Type B pancreatic cell (in vitro differentiated cells): ENCODE measurements around the gene RASGRF2. TPM values are rescaled to one million over a fixed set of nuclear protein-coding genes. Genes with fewer than 3 reads are reported as not detected.

Source experiments
- DNase-seq: peaks from one replicate; pipeline ENCODE4 v3.0.0; 2021; ENCODE audit warnings: mixed read lengths; ENCODE audit not compliant: unreplicated experiment; ENCODE audit errors: extremely low spot score
- H3K27ac Mint-ChIP-seq: 2 replicates; pipeline ENCODE4 v1.8.0; 2021; ENCODE audit warnings: mild to moderate bottlenecking, mixed read lengths
- H3K27me3 Mint-ChIP-seq: 2 replicates; pipeline ENCODE4 v1.8.0; 2021; ENCODE audit warnings: mixed read lengths
- H3K36me3 Mint-ChIP-seq: 2 replicates; pipeline ENCODE4 v1.8.0; 2021; ENCODE audit warnings: mixed read lengths
- H3K4me1 Mint-ChIP-seq: one replicate; pipeline ENCODE4 v1.8.0; 2021; ENCODE audit warnings: mixed read lengths; ENCODE audit not compliant: unreplicated experiment
- H3K4me3 Mint-ChIP-seq: 2 replicates; pipeline ENCODE4 v1.8.0; 2021; ENCODE audit warnings: mild to moderate bottlenecking, mixed read lengths
- H3K9me3 Mint-ChIP-seq: 2 replicates; pipeline ENCODE4 v1.8.0; 2021; ENCODE audit warnings: mixed read lengths
- CTCF ChIP-seq: fragments of 200-600 bp; sonication (generic); conservative IDR thresholded peaks from 2 replicates; pipeline ENCODE4 v1.5.0; 2021; ENCODE audit warnings: antibody characterized with exemption, mild to moderate bottlenecking
- total RNA-seq: library from RNA; stranded (reverse); gene quantifications from 2 replicates; pipeline ENCODE4 v1.2.1, GENCODE V29; 2021; ENCODE audit warnings: low replicate concordance

Gene RASGRF2
- total RNA-seq, 1 donor from 2014 or later, result 2.1 TPM

- H3K9me3 Mint-ChIP-seq, result no peaks in the 10 kb centered on the region
- no peaks in the 10 kb centered on the region for H3K36me3 Mint-ChIP-seq
- no peaks in the 10 kb centered on the region for H3K27me3 Mint-ChIP-seq
- no peak for TF ChIP-seq CTCF
- DNase-seq, result no peak
- H3K4me1 Mint-ChIP-seq, result peaks cover 26% of the 10 kb centered on the region
- H3K27ac Mint-ChIP-seq, result no peak overlapping the region
- H3K4me3 Mint-ChIP-seq, result no peak overlapping the region
Observed at GRCh38 chr5:81145329-81145935, 185.3 kb downstream of the RASGRF2 start.

GRCh38 chr5:81146031-81146430, 185.9 kb downstream of the RASGRF2 start:
- H3K27ac Mint-ChIP-seq, result no peak overlapping the region
- no peaks in the 10 kb centered on the region for H3K36me3 Mint-ChIP-seq
- H3K9me3 Mint-ChIP-seq, result no peaks in the 10 kb centered on the region
- DNase-seq, result no peak
- peaks cover 21% of the 10 kb centered on the region for H3K4me1 Mint-ChIP-seq
- no peaks in the 10 kb centered on the region for H3K27me3 Mint-ChIP-seq
- no peak for TF ChIP-seq CTCF
- H3K4me3 Mint-ChIP-seq, result no peak overlapping the region

GRCh38 chr5:81147011-81147885, 187.1 kb downstream of the RASGRF2 start:
- Mint-ChIP-seq H3K36me3 (no peaks in the 10 kb centered on the region), H3K4me1 (peaks cover 11% of the 10 kb centered on the region), H3K9me3 (no peaks in the 10 kb centered on the region), H3K27me3 (no peaks in the 10 kb centered on the region), H3K4me3 (no peak overlapping the region), H3K27ac (no peak overlapping the region)
- no peak for DNase-seq
- no peak for TF ChIP-seq CTCF

GRCh38 chr5:81147886-81148571, 187.9 kb downstream of the RASGRF2 start:
- DNase-seq, result no peak
- Mint-ChIP-seq H3K36me3 (no peaks in the 10 kb centered on the region), H3K9me3 (peaks cover 2% of the 10 kb centered on the region), H3K27ac (no peak overlapping the region), H3K4me3 (no peak overlapping the region), H3K4me1 (peaks cover 11% of the 10 kb centered on the region), H3K27me3 (no peaks in the 10 kb centered on the region)
- TF ChIP-seq CTCF, result no peak

GRCh38 chr5:81151546-81151945, 191.4 kb downstream of the RASGRF2 start:
- no peak overlapping the region for H3K27ac Mint-ChIP-seq
- no peaks in the 10 kb centered on the region for H3K36me3 Mint-ChIP-seq
- no peaks in the 10 kb centered on the region for H3K27me3 Mint-ChIP-seq
- no peak for DNase-seq
- no peak for TF ChIP-seq CTCF
- H3K4me3 Mint-ChIP-seq, result no peak overlapping the region
- peaks cover 7% of the 10 kb centered on the region for H3K4me1 Mint-ChIP-seq
- peaks cover 10% of the 10 kb centered on the region for H3K9me3 Mint-ChIP-seq
